ENCODE results near the gene RAPGEF2.
"Not testable (repeated sequence)": the region's sequence is repeated elsewhere in the genome, so short reads cannot be mapped to it uniquely, and the experiment has no call there.

Gene RAPGEF2

DNA sequence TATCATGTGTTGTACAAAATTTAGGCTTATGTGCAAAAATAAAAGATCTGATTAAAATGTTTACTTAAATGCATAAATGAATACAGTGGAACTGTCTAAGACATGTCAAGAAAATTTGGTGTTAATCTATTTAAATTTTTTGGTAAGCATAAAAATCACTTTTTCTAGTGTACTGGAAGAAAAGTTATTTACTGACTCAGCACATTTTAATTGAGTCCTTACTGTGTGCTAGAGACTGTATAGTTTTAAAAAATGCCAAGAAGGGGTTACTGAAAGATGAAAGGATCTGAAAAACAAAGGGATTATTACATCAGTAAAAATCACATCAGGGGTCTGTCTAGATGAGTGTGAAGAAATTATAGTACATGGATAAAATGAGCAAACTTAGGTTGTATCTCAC, 60.6 kb downstream of the RAPGEF2 start:
- DNase-seq: no peak

DNA sequence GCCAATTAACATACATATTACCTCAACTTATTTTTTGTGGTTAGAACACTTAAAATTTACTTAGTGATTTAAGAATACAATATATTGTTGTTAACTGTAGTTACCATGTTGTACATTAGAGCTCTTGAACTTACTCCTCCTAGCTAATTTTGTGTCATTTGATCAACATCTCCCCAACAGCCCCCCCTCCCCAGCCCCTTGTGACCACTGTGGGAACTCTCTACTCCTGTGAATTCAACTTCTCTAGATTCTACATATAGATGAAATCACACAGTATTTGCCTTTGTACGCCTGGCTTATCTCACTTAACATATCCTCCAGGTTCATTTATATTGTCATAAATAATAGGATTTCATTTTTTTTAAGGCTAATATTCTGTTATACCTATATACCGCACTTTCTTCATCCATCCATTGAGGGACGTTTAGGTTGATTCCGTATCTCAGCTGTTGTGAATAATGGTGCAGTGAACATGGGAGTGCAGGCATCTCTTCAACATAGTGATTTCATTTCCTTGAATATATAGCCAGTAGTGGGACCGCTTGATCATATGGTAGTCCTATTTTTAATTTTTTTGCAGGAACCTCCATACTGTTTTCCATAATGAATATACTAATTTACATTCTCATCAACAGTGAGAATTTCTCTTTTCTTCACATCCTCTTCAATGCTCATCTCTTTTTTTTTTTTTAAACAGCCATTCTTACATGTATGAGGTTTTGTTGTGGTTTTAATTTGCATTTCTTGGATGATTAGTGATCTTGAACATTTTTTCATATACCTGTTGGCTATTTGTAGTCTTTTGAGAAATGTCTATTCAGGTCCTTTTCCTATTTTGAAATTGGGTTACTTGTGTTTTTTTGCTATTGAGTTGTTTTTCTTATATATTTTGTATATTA, 66.8 kb downstream of the RAPGEF2 start:
- no peak for DNase-seq

- no peak for DNase-seq
These were observed 68.4 kb downstream of the RAPGEF2 start for GRCh38 chr4:159171287-159171686.

GRCh38 chr4:159173886-159174285, 71.0 kb downstream of the RAPGEF2 start:
- peak; percentile 77 for DNase-seq

DNA sequence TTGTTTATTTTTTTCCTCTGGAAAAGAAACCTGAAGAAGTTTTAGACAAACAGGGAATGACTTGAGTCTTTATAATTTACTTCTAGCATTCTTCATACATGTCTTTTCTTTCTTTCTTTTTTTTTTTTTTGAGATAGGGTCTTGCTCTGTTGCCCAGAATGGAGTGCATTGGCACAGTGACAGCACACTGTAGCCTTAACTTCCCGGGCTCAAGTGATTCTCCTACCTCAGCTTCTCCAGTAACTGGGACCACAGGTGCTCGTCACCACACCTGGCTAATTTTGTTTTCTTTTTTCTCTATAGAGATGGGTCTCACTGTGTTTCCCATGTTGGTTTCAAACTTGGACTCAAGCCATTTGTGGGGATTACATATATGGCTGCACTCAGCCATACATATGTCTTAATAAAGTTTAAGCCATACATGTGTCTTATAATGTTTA, 71.8 kb downstream of the RAPGEF2 start:
- DNase-seq: no peak

- peak; percentile 83 for DNase-seq
These were observed 72.5 kb downstream of the RAPGEF2 start for GRCh38 chr4:159175085-159175988.

DNA sequence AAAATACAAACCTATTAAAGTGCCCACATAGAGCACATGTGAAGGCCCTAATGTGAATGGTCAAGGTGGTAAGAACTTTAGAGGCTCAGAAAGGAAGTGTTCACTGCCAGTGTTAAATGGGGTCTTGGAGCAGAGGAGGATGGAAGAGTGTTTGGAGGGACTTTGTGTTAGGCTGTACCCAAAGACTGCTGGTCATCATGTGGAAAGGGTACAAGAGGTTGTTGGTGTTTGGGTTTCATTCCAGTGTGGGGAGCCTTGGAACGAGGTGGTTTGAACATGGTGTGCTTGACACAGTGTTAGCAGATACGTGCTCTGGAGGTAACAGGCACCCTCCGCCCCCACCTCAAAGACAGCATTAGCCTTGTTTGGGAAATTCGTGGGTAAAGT, 73.1 kb downstream of the RAPGEF2 start:
- DNase-seq: no peak

DNA sequence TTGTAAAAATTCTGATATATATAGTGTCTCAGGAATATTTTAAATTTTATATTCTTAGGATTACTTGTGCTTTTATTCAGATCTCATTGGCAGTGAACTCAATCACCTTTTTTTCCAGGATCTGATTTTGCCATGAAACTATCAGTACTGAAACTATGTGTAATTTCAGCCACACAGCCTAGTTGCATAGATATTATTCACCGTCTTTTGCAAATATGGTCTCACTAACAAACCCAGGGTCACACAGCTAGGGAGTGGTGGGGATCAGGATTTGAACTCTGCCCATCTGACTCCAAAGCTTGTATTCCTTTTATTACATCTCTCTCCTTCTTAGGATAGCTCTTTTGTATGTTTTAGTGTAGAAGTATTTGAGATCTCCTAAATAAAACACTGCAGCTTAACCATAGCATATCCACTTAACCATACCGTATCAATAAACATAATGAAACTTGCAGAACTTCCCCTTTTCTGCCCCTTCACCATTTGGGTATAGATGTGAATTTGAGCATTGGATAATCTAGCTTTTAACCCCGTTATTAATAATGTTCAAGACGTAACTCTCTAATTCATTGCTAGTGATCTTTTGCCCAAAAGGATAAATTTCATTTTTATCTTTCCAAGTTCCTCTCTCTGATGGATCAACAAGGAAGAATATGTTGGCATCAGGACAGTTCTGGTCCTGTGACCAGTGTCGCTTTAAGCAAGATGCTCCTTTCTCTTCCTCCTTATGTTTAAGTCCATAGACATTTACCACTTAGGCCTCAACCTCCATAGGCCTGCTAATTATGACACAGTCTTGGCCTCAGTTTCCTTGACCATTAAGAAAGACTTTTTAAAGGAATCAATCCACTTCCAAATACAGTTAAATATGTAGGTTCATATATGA, 74.6 kb downstream of the RAPGEF2 start:
- DNase-seq: peak; percentile 50

DNA sequence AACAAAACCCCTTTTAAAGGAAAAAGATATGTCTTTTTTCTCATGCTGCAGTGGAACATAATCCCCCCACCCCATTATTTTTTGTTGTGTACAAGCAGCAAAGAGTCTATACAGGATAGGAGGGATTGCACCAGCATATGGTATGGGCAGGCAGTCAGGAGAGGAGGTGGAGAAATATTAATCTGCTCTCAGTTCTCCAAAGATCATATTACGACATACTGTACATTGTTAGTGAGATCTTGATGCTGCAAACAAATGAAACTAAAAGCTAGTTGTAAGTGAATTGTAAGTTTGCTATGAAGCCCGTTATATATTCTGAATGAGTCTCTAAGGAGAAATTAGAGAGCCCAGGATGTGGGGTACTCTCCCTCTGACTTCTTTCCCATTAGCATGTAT, 75.3 kb downstream of the RAPGEF2 start:
- DNase-seq: peak; percentile 84

GRCh38 chr4:159178979-159179969, 76.4 kb downstream of the RAPGEF2 start:
- DNase-seq: peak; percentile 52

DNA sequence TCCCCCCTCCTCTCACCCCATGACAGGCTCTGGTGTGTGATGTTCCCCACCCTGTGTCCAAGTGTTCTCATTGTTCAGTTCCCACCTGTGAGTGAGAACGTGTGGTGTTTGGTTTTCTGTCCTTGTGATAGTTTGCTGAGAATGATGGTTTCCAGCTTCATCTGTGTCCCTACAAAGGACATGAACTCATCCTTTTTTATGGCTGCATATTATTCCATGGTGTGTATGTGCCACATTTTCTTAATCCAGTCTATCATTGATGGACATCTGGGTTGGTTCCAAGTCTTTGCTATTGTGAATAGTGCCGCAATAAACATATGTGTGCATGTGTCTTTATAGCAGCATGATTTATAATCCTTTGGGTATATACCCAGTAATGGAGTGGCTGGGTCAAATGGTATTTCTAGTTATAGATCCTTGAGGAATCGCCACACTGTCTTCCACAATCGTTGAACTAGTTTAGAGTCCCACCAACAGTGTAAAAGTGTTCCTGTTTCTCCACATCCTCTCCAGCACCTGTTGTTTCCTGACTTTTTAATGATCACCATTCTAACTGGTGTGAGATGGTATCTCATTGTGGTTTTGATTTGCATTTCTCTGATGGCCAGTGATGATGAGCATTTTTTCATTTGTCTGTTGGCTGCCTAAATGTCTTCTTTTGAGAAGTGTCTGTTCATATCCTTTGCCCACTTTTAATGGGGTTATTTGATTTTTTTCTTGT, 81.2 kb downstream of the RAPGEF2 start:
- not testable (repeated sequence) for DNase-seq

- peak; percentile 35 for DNase-seq
These were observed 82.7 kb downstream of the RAPGEF2 start for GRCh38 chr4:159185591-159186023.

- no peak for DNase-seq
These were observed 85.8 kb downstream of the RAPGEF2 start for GRCh38 chr4:159188646-159189045.

GRCh38 chr4:159190651-159191050, 87.8 kb downstream of the RAPGEF2 start:
- no peak for DNase-seq

DNA sequence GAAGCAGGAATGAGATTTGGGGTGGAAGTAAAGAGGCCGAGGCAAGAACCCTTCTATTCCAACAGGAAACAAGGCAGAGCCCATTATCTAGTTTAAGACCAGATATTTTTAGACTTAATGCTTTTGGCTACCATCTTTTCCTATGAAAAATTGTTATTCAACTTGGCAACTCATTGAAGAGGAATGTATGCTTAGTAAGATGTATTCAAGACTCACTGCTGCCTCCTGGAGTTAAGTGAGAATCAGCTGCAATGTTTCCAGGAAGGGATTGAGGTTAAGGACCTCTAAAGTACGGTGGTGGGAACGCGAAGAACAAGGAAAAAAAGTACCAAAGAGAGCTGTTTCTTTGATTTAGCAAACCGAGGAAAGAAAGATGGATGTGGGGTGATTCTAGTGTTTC, 89.1 kb downstream of the RAPGEF2 start:
- DNase-seq: peak; percentile 45

DNA sequence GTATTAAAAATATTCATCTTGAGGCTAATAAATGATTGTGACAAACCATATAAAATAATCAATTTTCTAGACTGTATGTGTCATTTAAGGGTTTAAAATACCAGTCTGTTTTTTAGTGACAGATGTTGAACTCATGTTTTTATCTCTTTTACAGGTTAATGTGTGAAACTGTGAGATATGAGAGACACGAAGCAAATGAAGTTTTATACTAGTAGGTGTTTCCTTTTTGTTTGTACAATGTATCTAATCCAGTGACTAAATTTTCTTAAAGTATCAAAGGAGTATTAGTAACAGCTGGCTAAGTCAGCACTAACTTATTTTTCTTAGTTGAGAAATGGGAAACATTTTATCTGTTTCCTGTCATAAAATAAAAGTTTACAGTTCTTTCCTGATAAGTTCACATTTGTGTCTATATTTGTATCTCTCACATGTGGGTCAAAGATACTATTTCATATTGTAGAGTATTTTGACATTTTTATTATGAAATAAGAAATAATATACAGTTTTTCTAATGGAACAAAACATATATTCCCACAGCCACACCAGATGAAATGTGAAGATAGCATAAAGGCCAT, 90.3 kb downstream of the RAPGEF2 start:
- no peak for DNase-seq

DNA sequence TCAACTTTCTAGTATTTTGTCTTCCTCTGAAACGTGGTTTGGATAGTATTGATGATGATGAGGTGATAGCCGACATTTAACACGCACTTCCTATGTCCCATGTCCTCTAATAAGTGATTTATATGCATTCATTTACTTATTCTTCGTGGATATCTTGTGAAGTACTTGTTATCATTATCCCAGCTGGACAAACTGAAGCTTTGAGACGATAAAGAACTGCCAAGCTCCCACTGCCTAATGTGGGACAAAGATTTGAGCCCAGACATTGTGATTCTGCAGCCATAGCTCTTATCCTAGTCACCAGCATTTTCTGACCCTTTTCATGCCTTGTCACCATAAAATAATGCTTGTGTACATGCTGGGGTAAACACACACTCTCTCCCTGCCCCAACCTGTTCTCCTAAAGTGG, 92.5 kb downstream of the RAPGEF2 start:
- DNase-seq: no peak

GRCh38 chr4:159197260-159197884, 94.5 kb downstream of the RAPGEF2 start:
- DNase-seq: no peak

DNA sequence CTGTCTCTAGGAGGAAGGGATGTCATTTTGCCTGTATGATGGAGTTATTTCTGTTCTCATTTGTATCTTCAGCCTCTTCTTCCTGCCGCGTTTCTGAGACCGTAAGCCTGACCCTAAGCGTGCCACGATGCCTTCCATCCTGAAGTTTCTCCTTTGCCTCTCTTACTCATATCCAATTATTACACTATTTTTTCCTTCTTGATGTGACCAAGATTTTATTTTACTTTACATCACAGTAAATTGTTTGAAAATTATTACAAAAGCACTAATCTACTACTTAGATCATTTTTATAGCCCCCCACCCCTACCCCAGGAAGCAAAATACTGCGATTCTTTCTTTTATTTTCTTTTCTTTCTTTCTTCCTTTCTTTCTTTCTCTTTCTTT, 95.0 kb downstream of the RAPGEF2 start:
- no peak for DNase-seq

DNA sequence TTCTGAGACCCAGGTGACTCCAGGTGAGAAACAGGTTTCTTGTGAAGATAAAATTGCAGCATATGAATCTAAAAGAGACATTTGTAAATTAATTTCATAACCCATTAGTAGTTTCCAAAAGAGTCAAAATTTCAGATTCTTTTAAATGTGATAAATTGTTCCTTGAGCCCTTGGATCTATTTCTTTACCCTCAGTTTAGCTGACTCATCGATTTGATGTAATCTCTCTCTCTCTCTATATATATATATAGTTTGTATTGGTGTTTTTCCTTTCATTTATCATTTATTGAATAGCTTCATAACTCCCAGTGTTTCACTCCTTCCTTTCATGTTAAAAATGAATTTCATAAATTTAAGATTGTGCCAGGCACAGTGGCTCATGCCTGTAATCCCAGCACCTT, 96.9 kb downstream of the RAPGEF2 start:
- no peak for DNase-seq

Data from suppressor macrophage treated with lipopolysaccharide for 4 hours (primary cell).